NK-92 (cell line): Measurements from ENCODE around the gene SEC24A.
"Not testable (repeated sequence)": the region's sequence is repeated elsewhere in the genome, so short reads cannot be mapped to it uniquely, and the experiment has no call there.

Experiments used
- DNase-seq: peaks from one replicate; lab custom pipeline; 2025; ENCODE audit not compliant: unreplicated experiment; lab: John Stamatoyannopoulos, UW

SEC24A gene

GRCh38 chr5:134648425-134649162, at the start of gene SEC24A:
TSS of gene SEC24A (plus strand) at chr5:134648785. CDS start at chr5:134649077, 292 bp downstream.
- peak; percentile 58 for DNase-seq

- DNase-seq: not testable (repeated sequence)
These were observed 48.8 kb upstream of the SEC24A start for GRCh38 chr5:134599820-134600219.

GRCh38 chr5:134600600-134600999, 48.0 kb upstream of the SEC24A start:
- no peak for DNase-seq

GRCh38 chr5:134603059-134603458, 45.5 kb upstream of the SEC24A start:
- DNase-seq: no peak

GRCh38 chr5:134604908-134605307, 43.7 kb upstream of the SEC24A start:
- DNase-seq: no peak

DNA sequence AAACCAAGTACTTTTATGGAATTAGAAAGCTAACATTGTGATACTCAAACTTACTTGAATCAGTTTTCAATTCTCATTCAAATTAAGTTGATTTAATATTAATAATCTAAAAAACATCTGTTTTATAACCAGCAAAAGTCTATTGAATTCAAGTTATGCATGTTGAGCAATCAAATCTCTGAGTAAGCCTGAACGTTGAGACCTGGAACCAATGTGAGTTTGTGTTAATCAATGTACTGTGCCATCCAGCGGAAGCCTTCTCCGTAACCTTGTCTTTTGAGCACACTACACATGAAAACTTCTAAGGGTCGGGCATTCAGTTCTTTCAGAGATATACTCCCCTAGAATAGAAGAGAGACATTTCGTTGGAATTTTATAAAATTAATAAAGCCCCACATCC, 41.9 kb upstream of the SEC24A start:
- no peak for DNase-seq

GRCh38 chr5:134608555-134608954, 40.0 kb upstream of the SEC24A start:
- DNase-seq: no peak

DNA sequence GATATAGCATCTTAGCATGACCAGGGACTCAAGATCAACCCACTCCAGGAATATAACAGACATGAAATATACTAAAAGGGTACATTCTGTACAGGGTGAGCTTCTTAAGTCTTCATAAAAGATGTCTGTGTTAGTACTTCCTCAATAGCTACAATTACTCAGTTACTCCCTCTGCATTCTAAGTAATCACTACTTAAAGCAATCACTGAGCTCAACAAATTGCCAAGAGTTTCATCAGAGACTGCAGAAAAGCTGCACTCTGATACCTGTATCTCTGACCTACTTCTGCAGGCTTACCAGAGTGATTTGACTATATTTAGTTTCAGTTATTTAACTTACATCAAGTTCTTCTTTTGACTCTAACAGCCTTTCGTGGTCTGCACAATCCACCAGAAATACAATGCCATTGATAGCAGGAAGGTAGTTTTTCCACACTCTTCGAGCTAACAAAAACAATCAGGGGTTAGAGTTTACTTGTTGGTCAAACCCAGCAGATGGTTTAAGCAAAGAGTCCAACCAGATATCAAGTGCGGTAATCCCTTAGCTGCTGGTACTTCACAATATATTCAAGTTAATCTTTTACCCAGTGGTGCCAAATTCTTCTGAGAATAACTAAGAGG, 39.2 kb upstream of the SEC24A start:
- DNase-seq: no peak

GRCh38 chr5:134610725-134611124, 37.9 kb upstream of the SEC24A start:
- no peak for DNase-seq

GRCh38 chr5:134611515-134611914, 37.1 kb upstream of the SEC24A start:
- DNase-seq: no peak

DNA sequence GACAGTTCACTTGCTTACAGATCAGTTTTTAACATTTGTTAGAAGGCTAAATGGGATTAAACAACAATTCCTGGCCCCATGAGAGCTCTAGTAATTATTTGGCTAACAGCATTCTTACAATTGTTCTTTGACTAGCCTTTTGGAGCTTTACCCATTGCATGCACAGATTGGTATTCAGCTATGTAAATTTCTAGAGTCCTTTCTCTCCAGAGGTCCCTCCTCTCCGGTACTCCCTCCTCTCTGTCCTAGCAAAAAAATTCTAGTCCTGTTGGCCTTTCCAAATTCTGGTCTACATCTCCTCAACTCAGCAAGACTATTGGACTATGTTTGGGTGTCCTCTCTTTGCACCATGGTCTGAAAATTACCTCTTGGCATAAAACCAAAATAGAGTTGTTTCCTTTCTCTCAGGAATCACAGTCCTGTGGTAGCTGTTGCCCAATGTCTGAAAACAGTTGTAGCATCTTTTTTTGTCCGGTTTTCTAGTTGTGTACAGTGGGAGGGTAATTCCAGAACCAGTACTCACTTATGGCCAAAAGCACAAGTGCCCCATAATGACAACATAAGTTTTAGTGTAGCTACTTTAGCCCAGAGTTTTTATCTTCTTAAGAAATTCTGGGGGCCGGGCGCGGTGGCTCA, 34.0 kb upstream of the SEC24A start:
- DNase-seq: no peak

GRCh38 chr5:134620634-134621033, 28.0 kb upstream of the SEC24A start:
- no peak for DNase-seq

DNA sequence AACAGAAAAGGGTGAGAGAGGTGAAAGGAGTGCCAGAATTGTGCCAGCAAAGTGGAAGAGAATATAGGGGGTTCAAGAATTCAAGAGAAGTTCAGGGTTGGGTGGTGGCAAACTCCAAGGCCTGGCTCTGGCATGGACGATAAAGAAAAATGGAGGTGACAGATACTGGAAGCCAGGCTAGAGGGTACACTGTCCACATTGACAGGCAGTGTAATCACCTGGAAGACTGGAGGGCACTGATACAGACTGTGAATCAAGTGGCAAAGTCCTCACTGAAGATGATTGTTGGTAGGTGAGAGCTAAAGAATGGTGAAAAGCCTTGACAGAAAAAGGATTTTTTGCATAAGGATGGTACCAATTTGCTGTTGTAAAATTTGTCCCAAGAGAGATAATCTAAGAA, 23.0 kb upstream of the SEC24A start:
- no peak for DNase-seq

GRCh38 chr5:134626369-134627014, 22.1 kb upstream of the SEC24A start:
- no peak for DNase-seq

DNA sequence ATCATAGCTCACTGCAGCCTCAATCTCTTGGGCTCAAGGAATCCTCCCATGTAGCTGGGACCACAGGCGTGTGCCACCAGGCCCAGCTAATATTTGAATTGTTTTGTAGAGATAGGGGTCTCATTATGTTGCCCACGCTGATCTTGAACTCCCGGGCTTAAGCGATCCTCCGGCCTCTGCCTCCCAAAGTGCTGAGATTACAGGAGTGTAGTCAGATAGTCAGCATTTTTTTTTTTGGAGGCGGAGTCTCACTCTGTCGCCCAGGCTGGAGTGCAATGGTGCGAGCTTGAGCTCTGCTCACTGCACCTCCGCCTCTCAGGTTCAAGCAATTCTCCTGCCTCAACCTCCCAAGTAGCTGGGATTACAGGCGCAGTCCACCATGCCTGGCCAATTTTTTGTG, 14.4 kb upstream of the SEC24A start:
- no peak for DNase-seq

DNA sequence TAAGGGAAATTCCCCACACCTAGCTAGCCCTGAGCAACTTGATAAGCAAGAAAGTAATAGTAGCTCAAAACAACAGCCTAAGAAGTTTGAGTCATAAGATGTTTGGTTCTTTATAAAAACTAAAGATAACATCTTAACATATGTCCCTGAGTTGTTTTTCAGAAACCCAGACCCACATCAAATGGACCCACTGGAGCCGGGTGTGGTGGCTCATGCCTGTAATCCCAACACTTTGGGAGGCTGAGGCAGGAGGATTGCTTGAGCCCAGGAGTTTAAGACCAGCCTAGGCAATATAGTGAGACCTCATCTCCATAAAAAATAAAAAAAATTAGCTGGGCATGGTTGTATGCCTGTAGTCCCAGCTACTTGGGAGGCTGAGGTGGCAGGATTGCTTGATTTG, 13.2 kb upstream of the SEC24A start:
- DNase-seq: not testable (repeated sequence)

DNA sequence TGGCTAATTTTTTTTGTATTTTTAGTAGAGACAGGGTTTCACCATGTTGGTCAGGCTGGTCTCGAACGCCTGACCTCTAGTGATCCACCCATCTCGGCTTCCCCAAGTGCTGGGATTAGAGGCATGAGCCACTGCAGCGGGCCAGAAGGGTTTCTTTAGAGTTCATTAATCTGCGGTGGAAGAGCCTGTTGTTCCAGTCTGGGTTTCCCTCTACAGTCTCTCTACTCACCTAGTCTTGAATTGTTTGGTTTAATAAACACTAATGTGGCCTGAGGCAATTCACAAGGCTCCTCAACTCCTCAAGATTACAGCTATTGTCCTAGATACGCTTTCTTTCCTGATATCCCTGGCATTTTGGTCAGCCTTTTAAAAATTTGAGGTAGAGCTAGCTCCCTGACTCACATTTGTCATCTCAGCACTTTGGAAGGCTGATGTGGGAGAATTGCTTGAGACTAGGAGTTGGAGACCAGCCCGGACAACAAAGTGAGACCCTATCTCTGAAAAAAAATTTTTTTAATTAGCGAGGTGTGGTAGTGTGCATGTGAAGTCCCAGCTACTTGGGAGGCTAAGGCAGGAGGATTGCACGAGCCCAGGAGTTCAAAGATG, 11.4 kb upstream of the SEC24A start:
- DNase-seq: no peak

DNA sequence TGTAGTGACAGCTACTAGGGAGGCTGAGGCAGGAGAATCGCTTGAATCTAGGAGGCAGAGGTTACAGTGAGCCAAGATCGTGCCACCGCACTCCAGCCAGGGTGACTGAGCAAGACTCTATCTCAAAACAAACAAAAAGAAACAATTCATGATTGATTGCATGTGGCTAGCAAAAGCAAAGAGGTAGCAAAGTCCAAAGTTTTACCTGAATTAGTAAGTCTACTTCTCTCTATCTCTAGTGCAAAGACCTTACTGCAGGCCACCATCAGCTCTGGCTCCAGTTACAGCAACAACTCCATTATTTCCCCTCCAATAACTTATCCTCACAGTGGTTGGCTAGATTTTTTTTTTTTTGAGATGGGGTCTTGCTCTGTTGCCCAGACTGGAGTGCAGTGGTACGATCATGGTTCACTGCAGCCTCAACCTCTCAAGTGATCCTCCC, 9.8 kb upstream of the SEC24A start:
- DNase-seq: no peak

DNA sequence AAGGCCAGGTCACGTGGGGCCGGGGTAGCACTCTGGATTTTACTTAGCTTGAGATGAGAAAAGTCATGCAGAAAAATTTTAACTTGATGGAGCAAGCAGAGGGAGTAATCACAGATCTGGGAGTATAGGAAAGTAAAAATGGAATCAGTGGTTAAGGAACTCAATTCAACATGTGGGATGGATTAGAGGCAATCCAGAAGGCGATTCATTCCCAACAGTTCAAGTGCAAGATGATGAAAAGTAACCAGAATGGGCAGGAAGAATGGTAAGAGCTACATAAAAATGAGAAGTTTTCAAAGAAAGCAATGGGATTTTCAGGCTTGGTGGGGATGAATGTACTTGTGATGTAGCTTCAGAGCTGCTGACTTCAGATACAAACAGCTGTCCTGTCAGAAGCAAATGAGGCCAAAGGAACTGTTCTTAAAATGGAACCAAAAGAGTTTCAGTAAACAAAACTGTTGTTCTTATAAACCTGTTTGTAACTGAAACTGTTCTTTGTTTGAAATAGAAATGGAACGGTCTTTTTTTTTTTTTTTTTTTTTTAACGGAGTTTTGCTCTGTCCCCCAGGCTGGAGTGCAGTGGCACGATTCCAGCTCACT, 5.6 kb upstream of the SEC24A start:
- DNase-seq: no peak

GRCh38 chr5:134647750-134648424, 698 bp upstream of the SEC24A start:
- no peak for DNase-seq
